NK-92 treated with Interleukin-12 subunit alpha and Interleukin-12 subunit beta, amount 100 ng/mL, for 24 hours (cell line): ENCODE data around the gene CGNL1.

Experiments used
- DNase-seq: peaks from one replicate; lab custom pipeline; 2025; lab: John Stamatoyannopoulos, UW

The CGNL1 gene

GRCh38 chr15:57526076-57526475 lies 149.8 kb downstream of the CGNL1 start:
- no peak for DNase-seq

- DNase-seq, result no peak
Observed at GRCh38 chr15:57526615-57527014, 150.3 kb downstream of the CGNL1 start.

GRCh38 chr15:57527382-57528091 lies 151.2 kb downstream of the CGNL1 start:
- DNase-seq, result no peak

- no peak for DNase-seq
Observed at GRCh38 chr15:57528940-57529565, 152.7 kb downstream of the CGNL1 start.

- DNase-seq, result no peak
Observed at GRCh38 chr15:57529748-57530147, 153.4 kb downstream of the CGNL1 start.

- no peak for DNase-seq
Observed at GRCh38 chr15:57532731-57533447, 156.6 kb downstream of the CGNL1 start.

- DNase-seq, result no peak
Observed at GRCh38 chr15:57533448-57533799, 157.1 kb downstream of the CGNL1 start.

GRCh38 chr15:57534281-57534680 lies 158.0 kb downstream of the CGNL1 start:
- no peak for DNase-seq

- no peak for DNase-seq
Observed at GRCh38 chr15:57537072-57537471, 160.8 kb downstream of the CGNL1 start.

- DNase-seq, result no peak
Observed at GRCh38 chr15:57537488-57538264, 161.4 kb downstream of the CGNL1 start.

GRCh38 chr15:57538265-57538529 lies 161.9 kb downstream of the CGNL1 start:
- DNase-seq, result no peak

- no peak for DNase-seq
Observed at GRCh38 chr15:57538821-57539220, 162.5 kb downstream of the CGNL1 start.

GRCh38 chr15:57540211-57540610 lies 163.9 kb downstream of the CGNL1 start:
- DNase-seq, result no peak

- no peak for DNase-seq
Observed at GRCh38 chr15:57540736-57541135, 164.4 kb downstream of the CGNL1 start.

GRCh38 chr15:57541271-57541670 lies 165.0 kb downstream of the CGNL1 start:
- DNase-seq, result no peak

- peak; percentile 13 for DNase-seq
Observed at GRCh38 chr15:57541805-57542504, 165.7 kb downstream of the CGNL1 start.

- DNase-seq, result no peak
Observed at GRCh38 chr15:57542505-57542817, 166.2 kb downstream of the CGNL1 start.

- DNase-seq, result no peak
Observed at GRCh38 chr15:57544848-57545480, 168.7 kb downstream of the CGNL1 start.

- DNase-seq, result no peak
Observed at GRCh38 chr15:57545995-57546394, 169.7 kb downstream of the CGNL1 start.

- DNase-seq, result no peak
Observed at GRCh38 chr15:57547243-57547755, 171.0 kb downstream of the CGNL1 start.

- no peak for DNase-seq
Observed at GRCh38 chr15:57548351-57548750, 172.0 kb downstream of the CGNL1 start.

- DNase-seq, result no peak
Observed at GRCh38 chr15:57548835-57549234, 172.5 kb downstream of the CGNL1 start.
